HG02840 (cell line): ENCODE measurements around the gene FZD7.

Source experiments
- ATAC-seq: cut with Tn5 transposase; IDR thresholded peaks from one replicate; pipeline ENCODE4 v1.9.1; 2021; ENCODE audit warnings: mild to moderate bottlenecking, moderate library complexity, moderate number of reproducible peaks; ENCODE audit not compliant: unreplicated experiment, low FRiP score

The FZD7 gene

DNA sequence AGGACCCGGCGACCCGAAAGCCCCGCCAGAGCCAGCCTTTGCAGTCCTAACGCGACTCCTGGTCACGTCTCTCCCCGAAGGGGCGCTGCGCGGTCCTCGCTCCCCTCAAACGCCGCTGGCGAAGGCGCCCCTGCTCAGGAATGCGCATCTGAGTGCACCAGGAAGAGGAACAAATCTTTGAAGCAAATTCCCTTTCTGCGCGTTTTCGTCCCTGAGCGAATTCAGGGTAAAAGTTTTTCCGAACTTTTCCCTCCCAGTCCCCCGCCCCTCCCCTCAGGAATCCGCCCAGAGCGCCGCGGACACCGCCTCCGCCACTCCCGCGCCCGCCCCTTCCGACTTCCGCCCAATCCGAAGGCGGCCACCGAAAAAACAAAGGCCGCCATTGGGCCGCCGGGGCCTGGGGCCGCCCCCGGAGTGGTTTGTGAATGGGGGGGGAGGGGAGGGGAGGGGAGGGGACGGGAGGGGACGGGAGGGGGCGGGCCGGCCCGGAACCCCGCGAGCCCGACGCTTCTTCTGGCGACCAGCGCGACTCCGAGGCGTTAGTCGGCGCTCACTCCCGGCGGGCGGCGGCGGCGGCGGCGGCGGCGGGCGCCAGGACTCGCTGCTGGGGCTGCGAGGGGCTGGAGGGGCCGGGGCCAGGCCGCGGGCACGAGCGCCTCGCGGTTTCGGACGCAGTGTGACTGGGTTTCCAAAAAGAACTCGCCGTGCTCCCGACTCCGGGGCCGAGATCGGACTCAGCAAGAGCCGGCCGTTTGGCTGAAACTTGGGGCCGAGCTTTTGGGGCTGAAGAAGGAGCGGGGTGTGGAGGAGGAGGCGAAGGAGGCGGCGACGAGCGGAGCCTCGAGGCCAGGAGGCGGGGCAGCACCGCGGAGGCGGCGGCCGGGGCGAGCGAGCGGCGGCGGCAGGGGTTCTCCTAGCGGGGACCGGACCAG is at the start of gene FZD7:
Gene FZD7, plus strand, starts transcription at position 539 of the 932 bp plus-strand sequence. CDS start 793 bp downstream, outside the sequence.
- ATAC-seq: peak; percentile 69

- ATAC-seq: no peak
These were observed 49.3 kb upstream of the FZD7 start for GRCh38 chr2:201984333-201984732.

- no peak for ATAC-seq
These were observed 48.7 kb upstream of the FZD7 start for GRCh38 chr2:201984800-201985525.

GRCh38 chr2:201985728-201986462 is 47.8 kb upstream of the FZD7 start:
- ATAC-seq: no peak

DNA sequence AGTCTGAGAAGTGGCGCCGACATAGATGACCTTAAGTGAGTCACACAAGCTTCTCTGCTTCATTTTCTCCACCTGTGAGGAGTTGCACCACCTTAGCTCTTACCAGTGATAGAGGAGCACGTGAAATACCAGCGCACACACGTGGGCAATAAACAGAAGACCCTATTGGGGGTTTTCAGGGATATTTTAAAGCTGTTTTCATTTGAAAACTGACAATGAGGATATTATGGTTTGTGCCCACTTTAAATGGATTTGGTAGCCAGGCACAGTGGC is 47.3 kb upstream of the FZD7 start:
- ATAC-seq: no peak

GRCh38 chr2:201987426-201987825 is 46.2 kb upstream of the FZD7 start:
- ATAC-seq: no peak

- ATAC-seq: no peak
These were observed 43.6 kb upstream of the FZD7 start for GRCh38 chr2:201990069-201990468.

DNA sequence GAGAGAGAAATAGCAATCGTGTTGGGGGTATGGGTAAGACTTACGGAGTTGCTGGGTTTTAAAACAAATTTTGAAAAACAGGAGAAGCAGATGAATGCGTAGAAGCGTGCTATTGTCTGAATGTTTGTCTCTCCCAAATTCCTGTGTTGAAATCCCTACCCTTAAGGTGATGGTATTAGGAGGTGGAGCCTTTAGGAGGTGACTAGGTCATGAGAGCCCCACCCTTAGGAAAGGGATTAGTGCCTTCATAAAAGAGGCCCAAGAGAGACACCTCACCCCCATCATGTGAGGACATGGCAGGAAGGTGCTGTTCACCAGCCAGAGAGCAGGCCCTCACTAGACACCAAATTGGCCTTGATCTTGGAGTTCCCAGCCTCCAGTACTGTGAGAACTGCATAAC is 40.7 kb upstream of the FZD7 start:
- no peak for ATAC-seq

- ATAC-seq: no peak
These were observed 38.5 kb upstream of the FZD7 start for GRCh38 chr2:201994973-201995638.

GRCh38 chr2:201996006-201996405 is 37.6 kb upstream of the FZD7 start:
- ATAC-seq: no peak

DNA sequence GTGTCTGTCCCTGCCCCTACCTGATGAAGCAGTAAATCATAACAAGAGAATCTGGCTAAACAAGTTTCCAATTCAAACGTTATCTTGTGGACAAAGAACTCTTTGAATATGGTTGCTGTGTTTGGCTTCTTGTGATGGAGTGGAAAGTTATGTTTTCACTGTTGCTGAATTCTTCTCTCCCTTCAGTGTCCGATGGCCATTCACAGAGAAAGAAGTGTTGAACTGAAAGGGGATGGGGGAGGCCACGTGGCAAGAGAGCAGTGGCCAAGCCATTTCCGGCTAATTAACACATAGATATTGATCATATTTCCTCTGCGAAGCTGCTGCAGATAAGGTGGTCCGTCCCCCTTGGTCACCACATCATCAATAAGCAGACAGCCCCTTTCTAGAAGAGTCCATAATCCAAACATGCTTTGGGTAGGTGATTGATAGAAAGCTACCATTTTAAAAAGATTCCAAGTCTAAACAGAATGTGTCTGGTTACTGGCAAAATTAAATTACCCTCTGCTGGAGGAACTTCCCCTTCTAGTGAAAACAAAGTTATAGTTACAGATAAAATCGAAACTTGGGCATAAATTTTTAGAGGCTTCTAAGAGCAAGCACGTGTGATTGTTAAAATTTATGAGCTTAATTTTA is 36.9 kb upstream of the FZD7 start:
- ATAC-seq: no peak

DNA sequence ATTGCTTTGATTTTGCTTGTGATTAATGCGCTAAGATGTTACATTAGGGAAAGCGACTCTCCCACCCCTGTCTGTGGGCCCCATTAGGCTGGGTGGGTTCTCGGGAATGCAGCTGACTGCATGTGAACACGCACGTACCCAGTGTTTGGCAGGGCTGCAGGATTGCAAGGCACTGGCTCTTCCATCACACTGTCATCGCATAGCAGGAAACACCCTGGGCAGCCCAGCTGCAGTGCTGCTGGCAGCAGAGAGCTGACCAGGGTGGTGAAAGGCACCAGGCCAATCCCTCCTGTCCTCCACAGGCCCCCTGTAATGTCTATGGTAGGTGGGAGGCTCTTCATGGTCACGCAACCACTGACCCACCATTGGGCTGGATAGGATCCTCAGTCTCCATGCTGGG is 34.4 kb upstream of the FZD7 start:
- no peak for ATAC-seq

DNA sequence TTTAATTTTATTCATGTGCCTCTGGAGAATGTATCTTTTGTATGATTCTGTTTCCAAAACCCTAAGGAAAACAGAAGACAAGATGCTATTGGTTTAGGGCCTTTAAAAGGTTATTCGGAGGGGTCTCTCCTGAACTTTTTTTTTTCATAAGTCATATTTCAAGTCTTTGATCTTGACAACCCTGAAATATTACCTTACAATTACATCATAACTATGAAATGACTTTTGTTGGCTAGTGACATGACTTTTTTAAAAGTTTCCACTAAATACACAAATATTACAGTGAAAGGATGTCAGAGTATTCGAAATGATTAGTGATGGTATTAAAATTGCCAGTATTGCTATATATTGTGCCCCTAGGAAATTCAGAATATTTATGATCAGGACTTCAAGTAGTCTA is 31.8 kb upstream of the FZD7 start:
- ATAC-seq: no peak

DNA sequence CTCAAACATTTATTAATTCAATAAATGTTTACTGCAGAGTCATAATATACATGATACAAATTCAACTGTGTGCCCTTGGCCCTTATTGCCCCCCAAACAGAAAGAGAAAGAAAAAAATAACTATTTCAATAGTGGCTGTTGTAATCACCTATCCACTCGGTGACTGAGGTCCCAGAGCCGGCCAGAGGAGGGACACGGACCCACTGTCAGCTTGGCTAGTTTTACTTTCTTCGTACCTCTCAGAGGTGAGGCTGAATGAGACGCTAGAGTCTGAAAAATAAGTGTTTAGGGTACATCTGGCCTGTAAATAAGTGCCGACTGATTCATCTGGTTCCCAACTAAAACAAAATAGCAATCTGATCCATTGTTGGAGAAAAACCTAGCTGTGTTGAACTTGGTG is 31.3 kb upstream of the FZD7 start:
- no peak for ATAC-seq

DNA sequence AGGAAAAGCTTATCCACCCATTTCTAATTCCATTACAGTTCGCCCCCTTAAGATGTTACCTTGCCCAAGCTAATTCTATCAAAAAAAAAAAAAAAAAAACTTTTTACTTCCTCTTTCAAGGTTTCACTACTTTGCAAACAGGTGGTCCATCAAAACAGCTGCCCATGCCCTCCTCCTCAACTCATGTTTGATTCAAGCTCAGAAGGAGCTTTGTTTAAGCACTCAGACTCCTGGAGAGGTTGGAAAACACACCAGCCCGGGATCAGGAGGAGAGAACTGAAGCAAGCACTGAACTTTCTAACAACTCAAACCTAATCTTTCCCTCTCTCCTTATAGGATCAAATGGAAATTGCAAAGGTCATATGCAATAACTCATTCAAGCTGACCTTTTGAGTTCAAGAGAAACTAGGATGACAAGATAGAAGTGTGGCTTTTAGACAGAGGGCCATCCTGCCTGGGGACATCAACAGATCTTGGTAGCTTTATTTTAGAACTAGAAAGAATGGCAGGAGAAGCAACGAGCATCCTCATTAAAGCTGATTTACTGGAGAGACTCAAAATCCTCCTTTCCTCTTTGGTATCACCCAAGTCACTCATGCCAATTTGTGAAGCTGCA is 28.3 kb upstream of the FZD7 start:
- no peak for ATAC-seq

DNA sequence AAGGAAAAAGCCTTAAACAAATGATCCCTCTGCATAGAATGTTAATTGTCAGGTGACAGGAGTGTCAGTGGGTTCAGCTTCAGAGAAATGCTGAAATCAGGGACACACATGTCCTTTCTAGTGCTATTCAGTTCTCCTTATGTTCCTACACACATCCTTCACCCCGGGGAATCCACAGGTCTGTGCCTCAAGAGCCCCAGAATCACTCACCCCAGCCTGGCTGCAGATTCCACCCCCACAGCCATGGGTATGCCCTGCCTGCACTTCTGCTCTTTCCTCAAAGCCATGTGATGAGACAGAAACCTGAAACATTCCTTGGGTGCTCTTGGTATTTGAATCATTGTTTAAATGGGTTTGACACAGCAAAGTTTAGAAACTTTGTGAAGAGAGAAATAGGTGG is 27.4 kb upstream of the FZD7 start:
- no peak for ATAC-seq

DNA sequence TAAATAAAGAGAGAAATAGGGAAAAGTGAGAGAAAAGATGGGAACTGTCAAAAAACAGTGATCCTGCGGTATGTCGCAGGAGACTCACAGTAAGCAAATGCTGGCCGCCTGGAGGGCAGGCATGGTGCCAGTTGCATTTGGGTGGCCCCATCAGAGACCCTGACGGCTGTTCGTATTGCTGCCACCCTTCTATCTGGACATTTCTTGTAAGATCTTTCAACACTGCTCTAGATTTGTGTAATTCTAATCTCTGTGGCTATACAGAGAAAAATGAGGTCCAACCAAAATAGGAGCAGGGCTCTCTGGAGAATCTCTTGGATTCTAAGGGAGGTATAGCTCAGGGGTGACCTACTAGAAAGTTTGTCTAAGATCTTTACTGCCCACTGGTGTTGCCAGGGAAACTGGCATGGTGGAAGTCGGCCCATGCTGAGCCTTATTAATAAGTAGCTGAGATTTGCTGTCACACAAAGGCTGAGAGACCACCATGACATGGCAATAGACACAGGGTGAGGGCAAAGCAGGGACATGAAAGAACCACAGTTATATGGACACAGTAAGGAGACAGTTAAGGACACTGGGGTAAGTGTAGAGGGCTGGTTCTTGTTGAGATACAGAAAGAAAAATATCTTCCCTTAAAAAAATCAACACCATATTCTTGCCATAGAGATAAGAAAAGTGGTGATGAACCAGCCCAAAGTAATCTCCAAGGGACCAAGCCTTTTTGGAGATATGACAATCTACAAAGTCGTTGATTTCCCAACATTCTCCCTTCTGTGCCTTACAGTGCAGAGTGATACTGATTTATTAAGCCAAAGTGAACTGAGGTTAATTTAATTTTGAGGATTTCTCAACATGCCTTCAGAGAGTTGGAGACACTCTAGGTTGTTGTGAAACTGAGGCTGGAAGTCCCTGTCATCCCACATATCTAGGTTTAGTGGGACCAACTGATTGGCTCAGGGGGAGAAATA is 26.4 kb upstream of the FZD7 start:
- no peak for ATAC-seq

GRCh38 chr2:202007983-202008354 is 25.7 kb upstream of the FZD7 start:
- no peak for ATAC-seq

- no peak for ATAC-seq
These were observed 24.6 kb upstream of the FZD7 start for GRCh38 chr2:202009019-202009481.
